ENCODE measurements around the gene SDF2L1.

- TF ChIP-seq CTCF (IDR thresholded peaks at IDR 0.05) (no peak), POLR2A (IDR thresholded peaks at IDR 0.05) (no peak)
These were observed 28.4 kb upstream of the SDF2L1 start for GRCh38 chr22:21613553-21614233.

Measured in body of pancreas (tissue), 4 donors.